ENCODE measurements around the gene SLC5A10.

DNA sequence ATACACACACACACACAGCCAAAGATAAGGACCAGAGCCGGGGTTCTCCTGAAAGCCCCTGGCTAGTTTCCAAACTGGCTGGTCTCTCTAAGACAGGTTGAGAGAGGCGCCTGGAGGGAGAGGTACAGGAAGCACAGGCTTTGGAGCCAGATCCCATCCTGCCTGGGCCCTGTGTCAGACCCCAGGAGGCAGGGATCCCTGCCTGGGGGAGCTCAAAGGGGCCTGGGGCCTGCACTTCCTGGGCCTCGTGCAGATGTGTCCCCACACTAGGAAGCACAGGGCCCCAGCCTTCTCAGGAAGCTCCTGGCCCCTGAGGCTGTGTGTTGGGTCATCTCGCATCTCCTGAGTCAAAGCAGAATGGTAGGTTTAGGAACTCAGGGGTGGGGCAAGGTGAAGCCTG, 16.0 kb downstream of the SLC5A10 start:
- TF ChIP-seq, protein P1, sequence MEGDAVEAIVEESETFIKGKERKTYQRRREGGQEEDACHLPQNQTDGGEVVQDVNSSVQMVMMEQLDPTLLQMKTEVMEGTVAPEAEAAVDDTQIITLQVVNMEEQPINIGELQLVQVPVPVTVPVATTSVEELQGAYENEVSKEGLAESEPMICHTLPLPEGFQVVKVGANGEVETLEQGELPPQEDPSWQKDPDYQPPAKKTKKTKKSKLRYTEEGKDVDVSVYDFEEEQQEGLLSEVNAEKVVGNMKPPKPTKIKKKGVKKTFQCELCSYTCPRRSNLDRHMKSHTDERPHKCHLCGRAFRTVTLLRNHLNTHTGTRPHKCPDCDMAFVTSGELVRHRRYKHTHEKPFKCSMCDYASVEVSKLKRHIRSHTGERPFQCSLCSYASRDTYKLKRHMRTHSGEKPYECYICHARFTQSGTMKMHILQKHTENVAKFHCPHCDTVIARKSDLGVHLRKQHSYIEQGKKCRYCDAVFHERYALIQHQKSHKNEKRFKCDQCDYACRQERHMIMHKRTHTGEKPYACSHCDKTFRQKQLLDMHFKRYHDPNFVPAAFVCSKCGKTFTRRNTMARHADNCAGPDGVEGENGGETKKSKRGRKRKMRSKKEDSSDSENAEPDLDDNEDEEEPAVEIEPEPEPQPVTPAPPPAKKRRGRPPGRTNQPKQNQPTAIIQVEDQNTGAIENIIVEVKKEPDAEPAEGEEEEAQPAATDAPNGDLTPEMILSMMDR (IDR thresholded peaks at IDR 0.05) = no peak
- TF ChIP-seq ZFX (IDR thresholded peaks at IDR 0.05; ENCODE audit: borderline replicate concordance) = no peak
